Body of pancreas (tissue), 4 donors: ENCODE results near the gene TAMALIN. TPM values are rescaled to one million over a fixed set of nuclear protein-coding genes. Genes with fewer than 3 reads are reported as not detected.

Experiments used
- ATAC-seq: fragments of 150-250 bp; one replicate; pipeline ENCODE4 v1.9.1; 2016
- DNase-seq, 4 donors: peaks; one replicate each; pipeline ENCODE4 v3.0.0-alpha.2; 2019
- H3K27ac ChIP-seq, 4 donors: fragments of 200-600 bp; sonication (generic); 1 replicate in 3 of 4; 2 replicates in 1 of 4; pipeline versions ENCODE4 v1.5.1 to v1.6.1; 2016 to 2019; ENCODE audit warnings: mild to moderate bottlenecking in 1 of 4, mixed read lengths in 1 of 4, moderate library complexity in 1 of 4
- H3K27me3 ChIP-seq, 2 donors: fragments of 200-600 bp; sonication (generic); one replicate each; pipeline ENCODE4 v1.6.0; 2016; ENCODE audit warnings: mild to moderate bottlenecking in 1 of 2
- H3K36me3 ChIP-seq, 2 donors: fragments of 200-600 bp; sonication (generic); replicated peaks in 1 of 2; 2 replicates each; pipeline ENCODE4 v1.5.1; 2016; ENCODE audit warnings: low read depth in 2 of 2; ENCODE audit not compliant: insufficient read depth in 1 of 2
- H3K4me1 ChIP-seq: fragments of 200-600 bp; sonication (generic); one replicate; pipeline ENCODE4 v1.6.0; 2016
- H3K4me3 ChIP-seq, 2 donors: fragments of 200-600 bp; sonication (generic); 1 replicate in 1 of 2; 2 replicates in 1 of 2; pipeline ENCODE4 v1.5.1; 2016 to 2019
- H3K9me3 ChIP-seq, 3 donors: fragments of 200-600 bp; sonication (generic); 1 replicate in 2 of 3; 2 replicates in 1 of 3; pipeline ENCODE4 v1.5.1; 2016
- POLR2A ChIP-seq, 3 donors: fragments of 450-650 bp; IDR thresholded peaks; one replicate each; pipeline ENCODE4 v1.6.1; 2016; ENCODE audit warnings: antibody characterized with exemption in 3 of 3, mild to moderate bottlenecking in 2 of 3
- WGBS, 2 donors: methylation state at CpG; one replicate each; pipeline ENCODE4 v1.1.5; 2017; 5-methylcytosine and 5-hydroxymethylcytosine counted together
- intact Hi-C: fragments of 100-400 bp; cut with DNase I; formaldehyde crosslinking; loops from one replicate; pipeline ENCODE4 v1.15.1; 2023
- total RNA-seq, 2 donors: library from RNA; depleted of rRNA; stranded (reverse); fragments of >200 nt; gene quantifications; one replicate each; pipeline ENCODE4 v1.1.0, GENCODE V29; 2016
- TF ChIP-seq, protein P1 (sequence below), 7 experiments: fragments of 450-650 bp in 4 of 7; fragments of 200-600 bp in 3 of 7; sonication (generic) in 3 of 7; IDR thresholded peaks; one replicate each; pipeline ENCODE4 v1.5.1; 2016 to 2019; ENCODE audit warnings: antibody characterized with exemption in 7 of 7

Gene TAMALIN
- total RNA-seq, 2 donors from 2014 or later, result 7.0 to 19.4 TPM

DNA sequence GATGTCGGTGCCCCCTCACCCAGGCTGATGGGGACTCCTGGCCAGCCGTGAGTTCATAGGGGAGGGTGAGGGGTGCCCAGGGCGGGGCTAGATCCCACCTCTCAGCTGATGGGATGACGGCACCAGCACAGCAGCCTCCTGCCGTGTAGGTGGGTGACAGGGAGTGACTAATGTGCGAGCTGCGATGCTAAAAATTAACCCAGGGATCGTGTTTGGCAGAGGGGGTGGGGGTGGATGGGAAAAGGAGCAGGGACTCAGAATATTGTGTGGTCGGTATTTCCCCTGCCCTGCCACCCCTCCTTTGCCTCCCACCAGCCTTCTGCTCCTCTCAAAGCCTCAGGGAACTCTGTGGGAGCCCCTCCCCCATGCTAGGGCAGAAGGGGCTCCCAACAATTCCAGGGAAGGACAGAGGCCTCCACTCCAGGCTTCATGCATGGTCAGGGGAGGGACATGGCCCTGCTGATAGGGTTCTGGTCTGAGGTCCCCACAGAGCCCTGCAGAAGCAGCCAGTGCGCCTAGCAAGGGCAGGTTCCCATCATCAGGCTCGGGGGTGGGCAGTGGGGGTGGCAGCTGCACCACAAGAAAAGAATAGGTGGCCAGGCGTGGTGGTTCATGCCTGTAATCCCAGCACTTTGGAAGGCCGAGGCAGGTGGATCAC lies 12.5 kb downstream of the TAMALIN start:
- Histone ChIP-seq H3K27me3 (no peaks in the 10 kb centered on the region), H3K27ac (peak overlapping the region; percentile 69 to 80 (median 77)), H3K4me3 (no peak overlapping the region), H3K36me3 (no peaks in the 10 kb centered on the region), H3K9me3 (no peaks in the 10 kb centered on the region), H3K4me1 (peaks cover 39% of the 10 kb centered on the region)
- TF ChIP-seq, protein P1, sequence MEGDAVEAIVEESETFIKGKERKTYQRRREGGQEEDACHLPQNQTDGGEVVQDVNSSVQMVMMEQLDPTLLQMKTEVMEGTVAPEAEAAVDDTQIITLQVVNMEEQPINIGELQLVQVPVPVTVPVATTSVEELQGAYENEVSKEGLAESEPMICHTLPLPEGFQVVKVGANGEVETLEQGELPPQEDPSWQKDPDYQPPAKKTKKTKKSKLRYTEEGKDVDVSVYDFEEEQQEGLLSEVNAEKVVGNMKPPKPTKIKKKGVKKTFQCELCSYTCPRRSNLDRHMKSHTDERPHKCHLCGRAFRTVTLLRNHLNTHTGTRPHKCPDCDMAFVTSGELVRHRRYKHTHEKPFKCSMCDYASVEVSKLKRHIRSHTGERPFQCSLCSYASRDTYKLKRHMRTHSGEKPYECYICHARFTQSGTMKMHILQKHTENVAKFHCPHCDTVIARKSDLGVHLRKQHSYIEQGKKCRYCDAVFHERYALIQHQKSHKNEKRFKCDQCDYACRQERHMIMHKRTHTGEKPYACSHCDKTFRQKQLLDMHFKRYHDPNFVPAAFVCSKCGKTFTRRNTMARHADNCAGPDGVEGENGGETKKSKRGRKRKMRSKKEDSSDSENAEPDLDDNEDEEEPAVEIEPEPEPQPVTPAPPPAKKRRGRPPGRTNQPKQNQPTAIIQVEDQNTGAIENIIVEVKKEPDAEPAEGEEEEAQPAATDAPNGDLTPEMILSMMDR (IDR thresholded peaks at IDR 0.05), result no peak
- no peak for TF ChIP-seq POLR2A (IDR thresholded peaks at IDR 0.05)
- ATAC-seq (peak; percentile 69), DNase-seq (peak; percentile 63 to 81 (median 75))
- intact Hi-C loops, result no loop called here
- WGBS, 2 donors, result 37 to 50% methylated on average over 11 to 13 of the region's 13 CpGs

DNA sequence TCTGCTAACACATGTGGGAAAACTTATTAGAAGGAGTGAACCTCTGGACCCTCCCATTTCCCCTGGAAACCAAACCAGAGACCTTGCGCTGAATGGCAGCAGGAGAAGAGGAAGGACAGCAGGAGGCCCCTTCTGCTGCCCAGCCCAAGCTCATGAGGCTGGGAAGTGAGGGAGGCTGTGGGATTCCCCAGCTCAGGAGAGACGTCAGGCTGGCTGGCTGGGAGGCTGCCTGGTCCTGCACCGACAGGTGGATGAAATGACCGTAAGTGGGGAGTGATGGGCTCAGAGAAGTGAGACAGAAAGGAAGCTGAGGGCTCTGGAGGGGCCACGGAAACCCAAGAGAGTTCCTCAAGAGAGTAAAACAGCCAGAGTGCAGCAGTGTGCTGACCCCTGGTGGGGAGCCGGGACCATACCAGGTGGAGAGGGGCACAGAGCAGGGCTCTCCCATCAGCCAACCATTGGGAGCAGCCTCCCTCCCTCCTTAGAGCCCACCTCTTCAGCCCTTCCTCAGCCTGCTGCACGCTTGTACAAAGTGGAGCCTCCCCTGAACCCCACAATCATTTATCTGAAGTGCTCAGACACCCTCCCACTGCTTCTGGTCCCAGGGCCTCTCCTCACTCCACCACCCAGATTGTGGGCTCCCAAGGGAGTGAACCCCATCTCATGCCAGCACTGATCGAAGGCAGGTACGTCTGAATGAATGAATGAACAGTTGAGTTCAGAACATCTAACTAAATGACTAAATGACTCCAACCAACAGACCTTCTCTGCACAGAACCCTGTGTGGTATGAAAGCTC lies 14.0 kb downstream of the TAMALIN start:
- H3K27me3 ChIP-seq, result no peaks in the 10 kb centered on the region
- WGBS, 2 donors, result 24 to 25% methylated on average over 8 to 9 of the region's 9 CpGs
- peaks cover 54% of the 10 kb centered on the region for H3K4me1 ChIP-seq
- peak; percentile 52 to 68 (median 62) for DNase-seq
- H3K27ac ChIP-seq, result peak overlapping the region in 3 of 4 donors; percentile 76 to 80 (median 78)
- H3K9me3 ChIP-seq, result no peaks in the 10 kb centered on the region
- ATAC-seq, result peak; percentile 13
- intact Hi-C loops, result no loop called here
- H3K4me3 ChIP-seq, result no peak overlapping the region
- H3K36me3 ChIP-seq, result no peaks in the 10 kb centered on the region
- no peak for TF ChIP-seq POLR2A (IDR thresholded peaks at IDR 0.05)
- TF ChIP-seq, protein P1 (IDR thresholded peaks at IDR 0.05), result peak; percentile 40 to 70 (median 60)

DNA sequence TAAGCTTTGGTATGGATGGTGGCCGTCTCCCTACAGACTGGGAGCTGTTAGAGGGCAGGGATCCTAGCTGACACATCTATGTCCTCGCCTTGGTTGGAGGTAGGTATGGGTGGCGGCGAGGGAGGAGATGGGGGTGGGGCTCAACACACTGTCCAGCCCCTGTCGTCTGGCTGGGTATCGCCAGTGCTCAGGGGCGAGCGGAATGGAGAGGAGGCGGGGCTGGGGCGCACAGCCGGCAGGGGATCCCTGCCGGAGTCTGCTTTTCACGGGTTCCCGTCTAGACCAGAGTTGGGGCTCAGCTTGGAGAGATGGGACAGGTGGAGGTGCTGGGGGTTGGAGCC lies 16.1 kb downstream of the TAMALIN start:
- TF ChIP-seq POLR2A (IDR thresholded peaks at IDR 0.05), result no peak
- TF ChIP-seq, protein P1 (IDR thresholded peaks at IDR 0.05), result no peak
- Histone ChIP-seq H3K36me3 (no peaks in the 10 kb centered on the region), H3K27ac (peak overlapping the region; percentile 60 to 79 (median 64)), H3K9me3 (no peaks in the 10 kb centered on the region), H3K4me3 (peak overlapping the region in 1 of 2 donors; percentile 38), H3K27me3 (no peaks in the 10 kb centered on the region), H3K4me1 (peaks cover 57% of the 10 kb centered on the region)
- DNase-seq (peak in 2 of 4 donors; percentile 49 to 57), ATAC-seq (peak; percentile 2)
- intact Hi-C loops, result no loop called here
- WGBS, 2 donors, result 12 to 30% methylated on average over 3 to 14 of the region's 14 CpGs

DNA sequence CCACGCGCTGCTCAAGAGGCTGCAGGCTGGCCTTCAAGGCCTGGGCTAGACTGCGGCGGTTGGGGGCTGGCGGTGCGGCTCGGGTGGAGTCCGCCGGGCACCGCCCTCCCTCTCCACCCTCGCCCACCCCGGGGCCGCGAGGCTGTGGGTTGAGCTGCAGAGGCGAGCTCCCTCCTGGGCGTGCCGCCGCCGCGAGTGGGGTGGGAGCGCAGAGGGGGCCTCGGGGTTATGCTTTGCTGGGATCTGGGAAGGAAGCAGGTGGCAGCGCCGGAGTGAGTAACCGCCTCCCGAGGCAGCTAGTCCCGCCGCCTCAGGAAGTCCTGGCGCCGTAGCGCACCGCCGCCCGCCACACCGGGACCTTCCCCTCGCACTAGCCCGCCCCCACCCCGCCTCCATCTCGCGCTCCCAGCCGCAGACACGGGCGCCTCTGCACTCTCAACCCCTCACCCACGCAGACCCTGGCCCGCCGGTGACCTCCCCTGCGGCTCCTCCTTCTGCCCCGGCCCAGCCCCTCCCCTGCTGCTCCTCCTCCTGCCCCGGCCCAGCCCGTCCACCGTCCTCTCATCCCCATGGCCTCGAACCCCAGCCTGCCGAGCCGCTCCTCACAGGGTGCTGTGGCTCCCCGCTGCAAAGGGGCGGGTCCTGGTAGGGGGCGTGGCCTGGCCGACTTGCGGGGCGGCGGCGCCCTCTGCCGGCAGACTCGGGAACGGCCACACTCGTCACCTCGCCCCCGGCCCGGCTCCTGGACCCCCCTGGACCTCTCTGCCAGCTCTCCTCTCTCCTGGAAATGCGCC lies 16.6 kb downstream of the TAMALIN start:
- DNase-seq, result peak; percentile 87 to 93 (median 91)
- no peaks in the 10 kb centered on the region for H3K27me3 ChIP-seq
- H3K4me1 ChIP-seq, result peaks cover 57% of the 10 kb centered on the region
- ATAC-seq, result peak; percentile 64
- peak overlapping the region; percentile 60 to 79 (median 64) for H3K27ac ChIP-seq
- WGBS, 2 donors, result 0% methylated on average over 7 to 59 of the region's 70 CpGs
- no peaks in the 10 kb centered on the region for H3K36me3 ChIP-seq
- intact Hi-C loops, result no loop called here
- TF ChIP-seq, protein P1 (IDR thresholded peaks at IDR 0.05), result peak; percentile 95 to 98 (median 96)
- TF ChIP-seq POLR2A (IDR thresholded peaks at IDR 0.05), result peak; percentile 35 to 49 (median 42)
- H3K9me3 ChIP-seq, result no peaks in the 10 kb centered on the region
- H3K4me3 ChIP-seq, result peak overlapping the region; percentile 14 to 38
